ENCODE measurements around the gene ATAD5. TPM values are rescaled to one million over a fixed set of nuclear protein-coding genes. Genes with fewer than 3 reads are reported as not detected.

The ATAD5 gene, protein sequence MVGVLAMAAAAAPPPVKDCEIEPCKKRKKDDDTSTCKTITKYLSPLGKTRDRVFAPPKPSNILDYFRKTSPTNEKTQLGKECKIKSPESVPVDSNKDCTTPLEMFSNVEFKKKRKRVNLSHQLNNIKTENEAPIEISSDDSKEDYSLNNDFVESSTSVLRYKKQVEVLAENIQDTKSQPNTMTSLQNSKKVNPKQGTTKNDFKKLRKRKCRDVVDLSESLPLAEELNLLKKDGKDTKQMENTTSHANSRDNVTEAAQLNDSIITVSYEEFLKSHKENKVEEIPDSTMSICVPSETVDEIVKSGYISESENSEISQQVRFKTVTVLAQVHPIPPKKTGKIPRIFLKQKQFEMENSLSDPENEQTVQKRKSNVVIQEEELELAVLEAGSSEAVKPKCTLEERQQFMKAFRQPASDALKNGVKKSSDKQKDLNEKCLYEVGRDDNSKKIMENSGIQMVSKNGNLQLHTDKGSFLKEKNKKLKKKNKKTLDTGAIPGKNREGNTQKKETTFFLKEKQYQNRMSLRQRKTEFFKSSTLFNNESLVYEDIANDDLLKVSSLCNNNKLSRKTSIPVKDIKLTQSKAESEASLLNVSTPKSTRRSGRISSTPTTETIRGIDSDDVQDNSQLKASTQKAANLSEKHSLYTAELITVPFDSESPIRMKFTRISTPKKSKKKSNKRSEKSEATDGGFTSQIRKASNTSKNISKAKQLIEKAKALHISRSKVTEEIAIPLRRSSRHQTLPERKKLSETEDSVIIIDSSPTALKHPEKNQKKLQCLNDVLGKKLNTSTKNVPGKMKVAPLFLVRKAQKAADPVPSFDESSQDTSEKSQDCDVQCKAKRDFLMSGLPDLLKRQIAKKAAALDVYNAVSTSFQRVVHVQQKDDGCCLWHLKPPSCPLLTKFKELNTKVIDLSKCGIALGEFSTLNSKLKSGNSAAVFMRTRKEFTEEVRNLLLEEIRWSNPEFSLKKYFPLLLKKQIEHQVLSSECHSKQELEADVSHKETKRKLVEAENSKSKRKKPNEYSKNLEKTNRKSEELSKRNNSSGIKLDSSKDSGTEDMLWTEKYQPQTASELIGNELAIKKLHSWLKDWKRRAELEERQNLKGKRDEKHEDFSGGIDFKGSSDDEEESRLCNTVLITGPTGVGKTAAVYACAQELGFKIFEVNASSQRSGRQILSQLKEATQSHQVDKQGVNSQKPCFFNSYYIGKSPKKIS (N-terminal part only)
- 1.2 TPM for polyA plus RNA-seq (2012; ENCODE audit: insufficient read length, low read depth)

- TF ChIP-seq SIN3A (IDR thresholded peaks at IDR 0.05; ENCODE audit: borderline replicate concordance, insufficient read depth, low read length) (peak; percentile 73; the same call in 1 of the 2 replicates), FOXP2 (optimal IDR thresholded peaks at IDR 0.05; ENCODE audit: borderline replicate concordance, extremely low read depth, extremely low read length, insufficient read depth) (peak; percentile 63), TAF1 (IDR thresholded peaks at IDR 0.05; ENCODE audit: borderline replicate concordance, insufficient read depth, low read length) (peak; percentile 70; the same call in 1 of the 2 replicates), POLR2AphosphoS5 (IDR thresholded peaks at IDR 0.05; ENCODE audit: low read depth, low read length) (peak; percentile 85)
- TF ChIP-seq, protein P1, sequence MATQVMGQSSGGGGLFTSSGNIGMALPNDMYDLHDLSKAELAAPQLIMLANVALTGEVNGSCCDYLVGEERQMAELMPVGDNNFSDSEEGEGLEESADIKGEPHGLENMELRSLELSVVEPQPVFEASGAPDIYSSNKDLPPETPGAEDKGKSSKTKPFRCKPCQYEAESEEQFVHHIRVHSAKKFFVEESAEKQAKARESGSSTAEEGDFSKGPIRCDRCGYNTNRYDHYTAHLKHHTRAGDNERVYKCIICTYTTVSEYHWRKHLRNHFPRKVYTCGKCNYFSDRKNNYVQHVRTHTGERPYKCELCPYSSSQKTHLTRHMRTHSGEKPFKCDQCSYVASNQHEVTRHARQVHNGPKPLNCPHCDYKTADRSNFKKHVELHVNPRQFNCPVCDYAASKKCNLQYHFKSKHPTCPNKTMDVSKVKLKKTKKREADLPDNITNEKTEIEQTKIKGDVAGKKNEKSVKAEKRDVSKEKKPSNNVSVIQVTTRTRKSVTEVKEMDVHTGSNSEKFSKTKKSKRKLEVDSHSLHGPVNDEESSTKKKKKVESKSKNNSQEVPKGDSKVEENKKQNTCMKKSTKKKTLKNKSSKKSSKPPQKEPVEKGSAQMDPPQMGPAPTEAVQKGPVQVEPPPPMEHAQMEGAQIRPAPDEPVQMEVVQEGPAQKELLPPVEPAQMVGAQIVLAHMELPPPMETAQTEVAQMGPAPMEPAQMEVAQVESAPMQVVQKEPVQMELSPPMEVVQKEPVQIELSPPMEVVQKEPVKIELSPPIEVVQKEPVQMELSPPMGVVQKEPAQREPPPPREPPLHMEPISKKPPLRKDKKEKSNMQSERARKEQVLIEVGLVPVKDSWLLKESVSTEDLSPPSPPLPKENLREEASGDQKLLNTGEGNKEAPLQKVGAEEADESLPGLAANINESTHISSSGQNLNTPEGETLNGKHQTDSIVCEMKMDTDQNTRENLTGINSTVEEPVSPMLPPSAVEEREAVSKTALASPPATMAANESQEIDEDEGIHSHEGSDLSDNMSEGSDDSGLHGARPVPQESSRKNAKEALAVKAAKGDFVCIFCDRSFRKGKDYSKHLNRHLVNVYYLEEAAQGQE (IDR thresholded peaks at IDR 0.05; ENCODE audit: insufficient read depth in 1 of 2, low read depth in 2 of 2, low read length in 2 of 2) = peak; percentile 19 to 67; a peak in 2 of 4 replicates
Observed at GRCh38 chr17:30831663-30832437, at the start of gene ATAD5. ATAD5 (plus strand) TSS chr17:30831966; CDS start chr17:30832348, 382 bp downstream.

GRCh38 chr17:30782206-30782605 is 49.6 kb upstream of the ATAD5 start:
- TF ChIP-seq, protein P1 (IDR thresholded peaks at IDR 0.05; ENCODE audit: insufficient read depth in 1 of 2, low read depth in 2 of 2, low read length in 2 of 2) = no peak
- TF ChIP-seq FOXP2 (optimal IDR thresholded peaks at IDR 0.05; ENCODE audit: borderline replicate concordance, extremely low read depth, extremely low read length, insufficient read depth) (no peak), POLR2AphosphoS5 (IDR thresholded peaks at IDR 0.05; ENCODE audit: low read depth, low read length) (no peak)

DNA sequence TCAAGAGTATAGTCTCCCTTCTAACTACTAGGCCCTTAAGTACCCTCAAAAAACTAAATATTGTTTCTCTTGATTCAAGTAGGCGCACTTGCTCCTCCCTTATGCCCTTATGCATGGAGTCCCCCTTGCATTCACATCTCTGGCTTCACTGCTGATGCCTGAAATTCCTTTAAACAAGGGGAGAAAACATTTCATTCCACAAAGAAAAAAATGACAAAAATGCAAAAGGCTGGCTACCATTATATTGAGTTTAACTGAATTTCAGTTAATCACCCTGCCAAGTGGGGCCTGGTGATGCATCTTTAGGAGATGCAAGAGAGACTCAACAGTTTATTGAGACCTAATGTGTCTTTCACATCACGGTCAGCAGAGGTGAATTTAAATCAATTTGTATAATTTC is 42.8 kb upstream of the ATAD5 start:
- TF ChIP-seq POLR2AphosphoS5 (IDR thresholded peaks at IDR 0.05; ENCODE audit: low read depth, low read length) (no peak), FOXP2 (optimal IDR thresholded peaks at IDR 0.05; ENCODE audit: borderline replicate concordance, extremely low read depth, extremely low read length, insufficient read depth) (no peak), TAF1 (IDR thresholded peaks at IDR 0.05; ENCODE audit: borderline replicate concordance, insufficient read depth, low read length) (no peak), SIN3A (IDR thresholded peaks at IDR 0.05; ENCODE audit: borderline replicate concordance, insufficient read depth, low read length) (no peak)
- TF ChIP-seq, protein P1 (IDR thresholded peaks at IDR 0.05; ENCODE audit: insufficient read depth in 1 of 2, low read depth in 2 of 2, low read length in 2 of 2) = no peak

DNA sequence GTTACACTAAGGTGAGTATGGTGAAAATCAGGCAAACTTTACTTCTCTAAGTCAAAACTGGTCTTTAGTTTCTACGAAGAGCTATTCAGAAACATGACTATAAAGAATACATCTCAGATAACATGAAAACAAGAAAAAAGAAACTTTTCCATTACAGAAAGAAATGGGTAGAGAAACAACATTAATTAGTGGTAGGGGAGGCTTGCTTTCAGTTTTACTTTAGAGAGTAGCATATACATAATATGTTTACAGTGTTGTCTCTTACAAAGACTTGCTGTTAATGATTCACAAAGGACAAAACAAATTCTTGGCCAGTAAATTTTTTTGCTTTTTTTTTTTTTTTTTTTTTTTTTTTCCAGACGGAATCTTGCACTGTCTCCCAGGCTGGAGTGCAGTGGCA is 41.5 kb upstream of the ATAD5 start:
- TF ChIP-seq, protein P1 (IDR thresholded peaks at IDR 0.05; ENCODE audit: insufficient read depth in 1 of 2, low read depth in 2 of 2, low read length in 2 of 2) = no peak
- no peak for TF ChIP-seq FOXP2 (optimal IDR thresholded peaks at IDR 0.05; ENCODE audit: borderline replicate concordance, extremely low read depth, extremely low read length, insufficient read depth)
- TF ChIP-seq TAF1 (IDR thresholded peaks at IDR 0.05; ENCODE audit: borderline replicate concordance, insufficient read depth, low read length) = no peak
- TF ChIP-seq POLR2AphosphoS5 (IDR thresholded peaks at IDR 0.05; ENCODE audit: low read depth, low read length) = no peak
- no peak for TF ChIP-seq SIN3A (IDR thresholded peaks at IDR 0.05; ENCODE audit: borderline replicate concordance, insufficient read depth, low read length)

Measured in PFSK-1 (cell line).